Measurements from ENCODE around the gene ABHD16A. TPM values are rescaled to one million over a fixed set of nuclear protein-coding genes. Genes with fewer than 3 reads are reported as not detected.

ABHD16A gene
- total RNA-seq, 4 donors from 2014 or later, result 47.3 to 81.4 (median 71.7) TPM

DNA sequence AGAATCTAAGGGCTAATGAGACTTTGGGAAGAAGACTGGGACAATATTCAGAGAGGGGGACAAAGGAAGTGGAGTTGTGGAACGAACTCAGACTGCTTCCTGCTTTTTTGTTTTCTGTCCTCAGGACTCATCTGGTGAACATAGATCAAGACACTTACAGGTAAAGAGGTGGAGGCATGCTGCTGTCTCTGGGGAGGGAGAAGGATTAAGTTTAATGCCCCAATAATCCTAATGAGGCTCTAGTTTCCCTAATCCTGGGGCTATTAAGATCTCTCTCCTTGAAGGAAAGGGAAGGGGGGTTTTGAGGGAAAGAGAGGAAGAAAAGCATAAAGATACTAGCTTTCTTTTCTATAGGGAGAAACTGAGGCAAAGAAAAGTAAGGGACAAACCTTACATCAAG is 41.3 kb upstream of the ABHD16A start:
- no peak overlapping the region for H3K27ac ChIP-seq
- H3K27me3 ChIP-seq, result no peaks in the 10 kb centered on the region
- no peaks in the 10 kb centered on the region for H3K9me3 ChIP-seq
- WGBS, 2 donors, result 57 to 63% methylated on average over 1 of the region's 1 CpG
- no peak overlapping the region for H3K4me3 ChIP-seq (replicated peaks in 1 of 3)
- no peaks in the 10 kb centered on the region for H3K36me3 ChIP-seq
- H3K4me1 ChIP-seq, result peaks cover 6 to 7% of the 10 kb centered on the region in 2 donors
- no peak for DNase-seq
- no peak for TF ChIP-seq POLR2A (IDR thresholded peaks at IDR 0.05)
- TF ChIP-seq, protein P1, sequence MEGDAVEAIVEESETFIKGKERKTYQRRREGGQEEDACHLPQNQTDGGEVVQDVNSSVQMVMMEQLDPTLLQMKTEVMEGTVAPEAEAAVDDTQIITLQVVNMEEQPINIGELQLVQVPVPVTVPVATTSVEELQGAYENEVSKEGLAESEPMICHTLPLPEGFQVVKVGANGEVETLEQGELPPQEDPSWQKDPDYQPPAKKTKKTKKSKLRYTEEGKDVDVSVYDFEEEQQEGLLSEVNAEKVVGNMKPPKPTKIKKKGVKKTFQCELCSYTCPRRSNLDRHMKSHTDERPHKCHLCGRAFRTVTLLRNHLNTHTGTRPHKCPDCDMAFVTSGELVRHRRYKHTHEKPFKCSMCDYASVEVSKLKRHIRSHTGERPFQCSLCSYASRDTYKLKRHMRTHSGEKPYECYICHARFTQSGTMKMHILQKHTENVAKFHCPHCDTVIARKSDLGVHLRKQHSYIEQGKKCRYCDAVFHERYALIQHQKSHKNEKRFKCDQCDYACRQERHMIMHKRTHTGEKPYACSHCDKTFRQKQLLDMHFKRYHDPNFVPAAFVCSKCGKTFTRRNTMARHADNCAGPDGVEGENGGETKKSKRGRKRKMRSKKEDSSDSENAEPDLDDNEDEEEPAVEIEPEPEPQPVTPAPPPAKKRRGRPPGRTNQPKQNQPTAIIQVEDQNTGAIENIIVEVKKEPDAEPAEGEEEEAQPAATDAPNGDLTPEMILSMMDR (IDR thresholded peaks at IDR 0.05), result no peak
- intact Hi-C loops (cut with DNase I), result no loop called here

- TF ChIP-seq POLR2A (IDR thresholded peaks at IDR 0.05), result no peak
- TF ChIP-seq, protein P1 (IDR thresholded peaks at IDR 0.05), result no peak
- intact Hi-C loops (cut with DNase I), result no loop called here
- DNase-seq, result no peak
These were observed 39.8 kb upstream of the ABHD16A start for GRCh38 chr6:31742894-31743293.

GRCh38 chr6:31741815-31742214 is 38.7 kb upstream of the ABHD16A start:
- peaks cover 10 to 26% of the 10 kb centered on the region in 2 donors for H3K4me1 ChIP-seq
- no peaks in the 10 kb centered on the region for H3K36me3 ChIP-seq
- H3K4me3 ChIP-seq (replicated peaks in 1 of 3), result no peak overlapping the region
- H3K27ac ChIP-seq, result no peak overlapping the region
- H3K9me3 ChIP-seq, result no peaks in the 10 kb centered on the region
- WGBS, 2 donors, result 93 to 96% methylated on average over 2 of the region's 2 CpGs
- no peak for DNase-seq
- H3K27me3 ChIP-seq, result no peaks in the 10 kb centered on the region
- no peak for TF ChIP-seq POLR2A (IDR thresholded peaks at IDR 0.05)
- TF ChIP-seq, protein P1 (IDR thresholded peaks at IDR 0.05), result no peak
- intact Hi-C loops (cut with DNase I), result no loop called here

More at GRCh38 chr6:31742894-31743293, 39.8 kb upstream of the ABHD16A start:
- Histone ChIP-seq H3K27ac (no peak overlapping the region), H3K4me3 (replicated peaks in 1 of 3) (no peak overlapping the region), H3K36me3 (no peaks in the 10 kb centered on the region), H3K27me3 (no peaks in the 10 kb centered on the region), H3K9me3 (no peaks in the 10 kb centered on the region), H3K4me1 (peaks cover 7 to 18% of the 10 kb centered on the region in 2 donors)
- WGBS, 2 donors, result 81 to 93% methylated on average over 3 of the region's 3 CpGs

GRCh38 chr6:31740397-31741223 is 37.5 kb upstream of the ABHD16A start:
- H3K4me1 ChIP-seq, result peaks cover 13 to 29% of the 10 kb centered on the region in 2 donors
- 10 to 13% methylated on average over 29 of the region's 29 CpGs for WGBS, 2 donors
- H3K9me3 ChIP-seq, result no peaks in the 10 kb centered on the region
- TF ChIP-seq POLR2A (IDR thresholded peaks at IDR 0.05), result no peak
- TF ChIP-seq, protein P1 (IDR thresholded peaks at IDR 0.05), result no peak
- intact Hi-C loops (cut with DNase I), result no loop called here
- H3K4me3 ChIP-seq (replicated peaks in 1 of 3), result peak overlapping the region; percentile 19 to 48 (median 33)
- no peaks in the 10 kb centered on the region for H3K27me3 ChIP-seq
- peak overlapping the region in 1 of 3 donors; percentile 11 for H3K27ac ChIP-seq
- DNase-seq, result peak; percentile 26 to 35
- H3K36me3 ChIP-seq, result no peaks in the 10 kb centered on the region
